Liver (tissue), 9 donors: ENCODE data around the gene GRIN2A. TPM values are rescaled to one million over a fixed set of nuclear protein-coding genes. Genes with fewer than 3 reads are reported as not detected.

ENCODE experiments used
- DNase-seq: peaks from one replicate; pipeline ENCODE4 v3.0.0-alpha.2; 2017; ENCODE audit warnings: low spot score
- H3K27ac ChIP-seq, 2 donors: one replicate each; pipeline ENCODE4 v1.7.0; 2013; ENCODE audit warnings: inconsistent platforms in 2 of 2, low read length in 2 of 2, control low read depth in 1 of 2, low read depth in 1 of 2, mild to moderate bottlenecking in 1 of 2
- H3K27me3 ChIP-seq, 4 donors: one replicate each; pipeline versions ENCODE4 v1.6.1 to v1.7.0; 2013; ENCODE audit warnings: low read length in 3 of 4, inconsistent platforms in 1 of 4, mild to moderate bottlenecking in 1 of 4, moderate library complexity in 1 of 4; ENCODE audit not compliant: control insufficient read depth in 4 of 4, insufficient read depth in 4 of 4
- H3K36me3 ChIP-seq, 4 donors: one replicate each; pipeline versions ENCODE4 v1.6.1 to v1.7.0; 2013; ENCODE audit warnings: low read length in 3 of 4, mild to moderate bottlenecking in 3 of 4, low read depth in 1 of 4, moderate library complexity in 1 of 4; ENCODE audit not compliant: control insufficient read depth in 4 of 4, insufficient read depth in 3 of 4
- H3K4me1 ChIP-seq, 4 donors: one replicate each; pipeline versions ENCODE4 v1.6.1 to v1.7.0; 2013; ENCODE audit warnings: low read length in 3 of 4, mild to moderate bottlenecking in 3 of 4, moderate library complexity in 1 of 4; ENCODE audit not compliant: control insufficient read depth in 4 of 4, insufficient read depth in 4 of 4
- H3K4me3 ChIP-seq, 3 donors: one replicate each; pipeline versions ENCODE4 v1.6.1 to v1.7.0; 2013; ENCODE audit warnings: low read length in 3 of 3, control low read depth in 1 of 3, low read depth in 1 of 3, mild to moderate bottlenecking in 1 of 3
- H3K9ac ChIP-seq, 2 donors: one replicate each; pipeline ENCODE4 v1.7.0; 2013; ENCODE audit warnings: low read length in 2 of 2, mild to moderate bottlenecking in 2 of 2, moderate library complexity in 2 of 2, control low read depth in 1 of 2, low read depth in 1 of 2
- H3K9me3 ChIP-seq, 4 donors: one replicate each; pipeline versions ENCODE4 v1.6.1 to v1.7.0; 2013; ENCODE audit warnings: low read length in 3 of 4; ENCODE audit not compliant: control insufficient read depth in 4 of 4
- EGR1 ChIP-seq, 2 donors: IDR thresholded peaks; 2 replicates each; pipeline ENCODE4 v1.6.1; 2016 to 2018; ENCODE audit warnings: antibody characterized with exemption in 2 of 2, low read depth in 2 of 2
- FOXA1 ChIP-seq: IDR thresholded peaks from 2 replicates; pipeline ENCODE4 v1.6.1; 2016; ENCODE audit warnings: antibody characterized with exemption
- GABPA ChIP-seq, 2 donors: IDR thresholded peaks in 1 of 2; conservative IDR thresholded peaks in 1 of 2; 2 replicates each; pipeline ENCODE4 v1.6.1; 2016; ENCODE audit warnings: antibody characterized with exemption in 2 of 2, mild to moderate bottlenecking in 1 of 2, moderate library complexity in 1 of 2
- HNF4A ChIP-seq, 2 donors: conservative IDR thresholded peaks; 2 replicates each; pipeline ENCODE4 v1.6.1; 2016; ENCODE audit warnings: antibody characterized with exemption in 2 of 2, mild to moderate bottlenecking in 2 of 2
- HNF4G ChIP-seq: IDR thresholded peaks from 2 replicates; pipeline ENCODE4 v1.6.1; 2016; ENCODE audit warnings: antibody characterized with exemption
- NR2F2 ChIP-seq: IDR thresholded peaks from 2 replicates; pipeline ENCODE4 v1.6.1; 2016; ENCODE audit warnings: antibody characterized with exemption
- RAD21 ChIP-seq, 2 donors: IDR thresholded peaks; 2 replicates each; pipeline ENCODE4 v1.6.1; 2016; ENCODE audit warnings: antibody characterized with exemption in 2 of 2, mild to moderate bottlenecking in 2 of 2
- RXRA ChIP-seq, 2 donors: IDR thresholded peaks; 2 replicates each; pipeline ENCODE4 v1.6.1; 2017 to 2018; ENCODE audit warnings: antibody characterized with exemption in 2 of 2, mild to moderate bottlenecking in 1 of 2
- SP1 ChIP-seq: IDR thresholded peaks from 2 replicates; pipeline ENCODE4 v1.6.1; 2018; ENCODE audit warnings: antibody characterized with exemption, mild to moderate bottlenecking
- TAF1 ChIP-seq: conservative IDR thresholded peaks from 2 replicates; pipeline ENCODE4 v1.6.1; 2016; ENCODE audit warnings: antibody characterized with exemption, mild to moderate bottlenecking
- YY1 ChIP-seq: IDR thresholded peaks from 2 replicates; pipeline ENCODE4 v1.6.1; 2016; ENCODE audit warnings: antibody characterized with exemption, mild to moderate bottlenecking
- WGBS: extraction: QIAGEN DNeasy Blood & Tissue Kit; methylation state at CpG from one replicate; pipeline ENCODE4 v1.1.7; 2013; 5-methylcytosine and 5-hydroxymethylcytosine counted together
- polyA plus RNA-seq, 2 donors: library from polyadenylated mRNA; stranded (reverse) in 1 of 2; unstranded in 1 of 2; fragments of 200-250 nt in 1 of 2; fragments of >200 nt in 1 of 2; fragmentation: Nextera tagmentation in 1 of 2; extraction: Ambion mirVana in 1 of 2; gene quantifications; one replicate each; pipeline versions ENCODE4 v1.2.1 to v1.2.3, GENCODE V29; 2013 to 2015
- total RNA-seq, 2 donors: library from RNA; depleted of rRNA; stranded (reverse); fragments of >200 nt; gene quantifications; one replicate each; pipeline ENCODE4 v1.2.3, GENCODE V29; 2014
- TF ChIP-seq, protein P1 (sequence below): IDR thresholded peaks from 2 replicates; pipeline ENCODE4 v1.6.1; 2016; ENCODE audit warnings: antibody characterized with exemption, mild to moderate bottlenecking
- TF ChIP-seq, protein P2 (sequence below): IDR thresholded peaks from 2 replicates; pipeline ENCODE4 v1.6.1; 2016; ENCODE audit warnings: antibody characterized with exemption
- TF ChIP-seq, protein P3 (sequence below): IDR thresholded peaks from 2 replicates; pipeline ENCODE4 v1.6.1; 2016; ENCODE audit warnings: antibody characterized with exemption
- TF ChIP-seq, protein P4 (sequence below): IDR thresholded peaks from 2 replicates; pipeline ENCODE4 v1.6.1; 2016; ENCODE audit warnings: antibody characterized with exemption
- TF ChIP-seq, protein P5 (sequence below): fragments of 150-350 bp; IDR thresholded peaks from 2 replicates; pipeline ENCODE4 v1.5.1; 2017; ENCODE audit warnings: improper control_type of control experiment, low read depth, low read length; ENCODE audit not compliant: missing input control
- donor health status: healthy.
- donor health status: healthy.
- donor health status: healthy.
- donor health status: healthy.
- donor health status: healthy.

The GRIN2A gene
- total and polyA plus RNA-seq, 4 donors, result under 0.01 to 0.08 (median 0.07) TPM; not detected in 1

DNA sequence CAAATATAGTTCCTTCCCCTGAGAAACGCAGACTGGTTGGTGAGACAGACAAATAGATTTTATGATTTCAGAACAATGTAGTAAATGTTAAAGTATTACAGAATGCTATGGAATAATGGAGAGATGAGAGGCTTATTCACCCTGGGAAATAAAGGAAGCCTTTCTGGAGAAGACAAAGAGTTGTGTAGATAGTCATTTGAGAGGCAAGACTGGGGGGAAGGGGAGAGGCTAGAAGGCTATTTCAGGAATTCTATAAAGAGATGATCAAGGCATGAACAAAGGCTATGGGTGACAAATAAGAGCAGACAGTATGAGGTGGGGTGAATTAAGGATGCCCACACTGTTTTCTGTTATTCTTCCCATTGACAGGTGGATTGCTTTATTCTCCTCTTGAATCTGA lies 211.4 kb downstream of the GRIN2A start:
- no peaks in the 10 kb centered on the region for H3K4me1 ChIP-seq
- TF ChIP-seq NR2F2, result no peak
- TF ChIP-seq EGR1 (IDR thresholded peaks at IDR 0.05; ENCODE audit: low read depth in 2 of 2), result no peak
- TF ChIP-seq, protein P1, sequence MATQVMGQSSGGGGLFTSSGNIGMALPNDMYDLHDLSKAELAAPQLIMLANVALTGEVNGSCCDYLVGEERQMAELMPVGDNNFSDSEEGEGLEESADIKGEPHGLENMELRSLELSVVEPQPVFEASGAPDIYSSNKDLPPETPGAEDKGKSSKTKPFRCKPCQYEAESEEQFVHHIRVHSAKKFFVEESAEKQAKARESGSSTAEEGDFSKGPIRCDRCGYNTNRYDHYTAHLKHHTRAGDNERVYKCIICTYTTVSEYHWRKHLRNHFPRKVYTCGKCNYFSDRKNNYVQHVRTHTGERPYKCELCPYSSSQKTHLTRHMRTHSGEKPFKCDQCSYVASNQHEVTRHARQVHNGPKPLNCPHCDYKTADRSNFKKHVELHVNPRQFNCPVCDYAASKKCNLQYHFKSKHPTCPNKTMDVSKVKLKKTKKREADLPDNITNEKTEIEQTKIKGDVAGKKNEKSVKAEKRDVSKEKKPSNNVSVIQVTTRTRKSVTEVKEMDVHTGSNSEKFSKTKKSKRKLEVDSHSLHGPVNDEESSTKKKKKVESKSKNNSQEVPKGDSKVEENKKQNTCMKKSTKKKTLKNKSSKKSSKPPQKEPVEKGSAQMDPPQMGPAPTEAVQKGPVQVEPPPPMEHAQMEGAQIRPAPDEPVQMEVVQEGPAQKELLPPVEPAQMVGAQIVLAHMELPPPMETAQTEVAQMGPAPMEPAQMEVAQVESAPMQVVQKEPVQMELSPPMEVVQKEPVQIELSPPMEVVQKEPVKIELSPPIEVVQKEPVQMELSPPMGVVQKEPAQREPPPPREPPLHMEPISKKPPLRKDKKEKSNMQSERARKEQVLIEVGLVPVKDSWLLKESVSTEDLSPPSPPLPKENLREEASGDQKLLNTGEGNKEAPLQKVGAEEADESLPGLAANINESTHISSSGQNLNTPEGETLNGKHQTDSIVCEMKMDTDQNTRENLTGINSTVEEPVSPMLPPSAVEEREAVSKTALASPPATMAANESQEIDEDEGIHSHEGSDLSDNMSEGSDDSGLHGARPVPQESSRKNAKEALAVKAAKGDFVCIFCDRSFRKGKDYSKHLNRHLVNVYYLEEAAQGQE, result no peak
- TF ChIP-seq SP1, result no peak
- no peak for TF ChIP-seq HNF4G
- no peak for TF ChIP-seq FOXA1
- no peak for TF ChIP-seq HNF4A (conservative IDR thresholded peaks at IDR 0.05)
- no peak for TF ChIP-seq RAD21 (IDR thresholded peaks at IDR 0.05)
- TF ChIP-seq, protein P2, sequence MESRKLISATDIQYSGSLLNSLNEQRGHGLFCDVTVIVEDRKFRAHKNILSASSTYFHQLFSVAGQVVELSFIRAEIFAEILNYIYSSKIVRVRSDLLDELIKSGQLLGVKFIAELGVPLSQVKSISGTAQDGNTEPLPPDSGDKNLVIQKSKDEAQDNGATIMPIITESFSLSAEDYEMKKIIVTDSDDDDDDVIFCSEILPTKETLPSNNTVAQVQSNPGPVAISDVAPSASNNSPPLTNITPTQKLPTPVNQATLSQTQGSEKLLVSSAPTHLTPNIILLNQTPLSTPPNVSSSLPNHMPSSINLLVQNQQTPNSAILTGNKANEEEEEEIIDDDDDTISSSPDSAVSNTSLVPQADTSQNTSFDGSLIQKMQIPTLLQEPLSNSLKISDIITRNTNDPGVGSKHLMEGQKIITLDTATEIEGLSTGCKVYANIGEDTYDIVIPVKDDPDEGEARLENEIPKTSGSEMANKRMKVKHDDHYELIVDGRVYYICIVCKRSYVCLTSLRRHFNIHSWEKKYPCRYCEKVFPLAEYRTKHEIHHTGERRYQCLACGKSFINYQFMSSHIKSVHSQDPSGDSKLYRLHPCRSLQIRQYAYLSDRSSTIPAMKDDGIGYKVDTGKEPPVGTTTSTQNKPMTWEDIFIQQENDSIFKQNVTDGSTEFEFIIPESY, result no peak
- TF ChIP-seq, protein P3, sequence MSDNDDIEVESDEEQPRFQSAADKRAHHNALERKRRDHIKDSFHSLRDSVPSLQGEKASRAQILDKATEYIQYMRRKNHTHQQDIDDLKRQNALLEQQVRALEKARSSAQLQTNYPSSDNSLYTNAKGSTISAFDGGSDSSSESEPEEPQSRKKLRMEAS, result no peak
- TF ChIP-seq TAF1, result no peak
- no peak for TF ChIP-seq RXRA (IDR thresholded peaks at IDR 0.05)
- DNase-seq, result no peak
- H3K36me3 ChIP-seq, result no peaks in the 10 kb centered on the region
- H3K27ac ChIP-seq, result no peak overlapping the region
- H3K9ac ChIP-seq, result no peak overlapping the region
- WGBS, result 82% methylated on average over 1 of the region's 1 CpG
- H3K4me3 ChIP-seq, result no peak overlapping the region
- H3K9me3 ChIP-seq, result peaks cover 0 to 3% (median 0%) of the 10 kb centered on the region in 4 donors
- H3K27me3 ChIP-seq, result peaks cover 0 to 3% (median 0%) of the 10 kb centered on the region in 4 donors

DNA sequence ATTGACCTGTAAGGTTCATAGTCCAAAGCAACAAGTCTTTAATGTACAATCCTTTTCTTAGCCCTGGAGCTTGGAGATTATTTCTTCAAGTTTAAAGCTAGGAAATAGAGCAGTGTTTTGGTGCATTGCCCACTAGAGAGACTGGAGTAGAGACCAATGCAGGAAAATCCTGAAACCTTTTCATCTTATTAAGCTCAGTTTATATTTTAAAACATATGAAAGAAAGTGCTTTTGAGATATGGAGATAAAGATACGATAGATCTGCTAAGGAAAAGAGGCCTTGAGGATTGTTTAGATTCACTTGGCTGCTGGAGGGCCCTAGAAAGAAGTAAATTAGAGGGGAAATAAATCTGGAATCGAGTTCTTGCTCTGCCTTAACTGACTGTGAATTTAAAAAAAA lies 212.0 kb downstream of the GRIN2A start:
- Histone ChIP-seq H3K4me1 (no peaks in the 10 kb centered on the region), H3K27me3 (peaks cover 0 to 3% (median 0%) of the 10 kb centered on the region in 4 donors), H3K9ac (no peak overlapping the region), H3K9me3 (peaks cover 0 to 3% (median 0%) of the 10 kb centered on the region in 4 donors), H3K4me3 (no peak overlapping the region), H3K27ac (no peak overlapping the region), H3K36me3 (no peaks in the 10 kb centered on the region)
- 68% methylated on average over 2 of the region's 2 CpGs for WGBS
- TF ChIP-seq, protein P2, result no peak
- TF ChIP-seq, protein P4, sequence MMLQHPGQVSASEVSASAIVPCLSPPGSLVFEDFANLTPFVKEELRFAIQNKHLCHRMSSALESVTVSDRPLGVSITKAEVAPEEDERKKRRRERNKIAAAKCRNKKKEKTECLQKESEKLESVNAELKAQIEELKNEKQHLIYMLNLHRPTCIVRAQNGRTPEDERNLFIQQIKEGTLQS, result no peak
- TF ChIP-seq, protein P5, sequence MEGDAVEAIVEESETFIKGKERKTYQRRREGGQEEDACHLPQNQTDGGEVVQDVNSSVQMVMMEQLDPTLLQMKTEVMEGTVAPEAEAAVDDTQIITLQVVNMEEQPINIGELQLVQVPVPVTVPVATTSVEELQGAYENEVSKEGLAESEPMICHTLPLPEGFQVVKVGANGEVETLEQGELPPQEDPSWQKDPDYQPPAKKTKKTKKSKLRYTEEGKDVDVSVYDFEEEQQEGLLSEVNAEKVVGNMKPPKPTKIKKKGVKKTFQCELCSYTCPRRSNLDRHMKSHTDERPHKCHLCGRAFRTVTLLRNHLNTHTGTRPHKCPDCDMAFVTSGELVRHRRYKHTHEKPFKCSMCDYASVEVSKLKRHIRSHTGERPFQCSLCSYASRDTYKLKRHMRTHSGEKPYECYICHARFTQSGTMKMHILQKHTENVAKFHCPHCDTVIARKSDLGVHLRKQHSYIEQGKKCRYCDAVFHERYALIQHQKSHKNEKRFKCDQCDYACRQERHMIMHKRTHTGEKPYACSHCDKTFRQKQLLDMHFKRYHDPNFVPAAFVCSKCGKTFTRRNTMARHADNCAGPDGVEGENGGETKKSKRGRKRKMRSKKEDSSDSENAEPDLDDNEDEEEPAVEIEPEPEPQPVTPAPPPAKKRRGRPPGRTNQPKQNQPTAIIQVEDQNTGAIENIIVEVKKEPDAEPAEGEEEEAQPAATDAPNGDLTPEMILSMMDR, result no peak
- no peak for TF ChIP-seq RAD21 (IDR thresholded peaks at IDR 0.05)
- no peak for TF ChIP-seq YY1
- no peak for TF ChIP-seq GABPA (IDR thresholded peaks at IDR 0.05 in 1 of 2, conservative IDR thresholded peaks at IDR 0.05 in 1 of 2)
- TF ChIP-seq HNF4G, result no peak
- TF ChIP-seq, protein P3, result no peak
- TF ChIP-seq, protein P1, result no peak
- TF ChIP-seq RXRA (IDR thresholded peaks at IDR 0.05), result no peak
- no peak for TF ChIP-seq TAF1
- no peak for DNase-seq
